ENCODE results near the gene NEURL2.

DNA sequence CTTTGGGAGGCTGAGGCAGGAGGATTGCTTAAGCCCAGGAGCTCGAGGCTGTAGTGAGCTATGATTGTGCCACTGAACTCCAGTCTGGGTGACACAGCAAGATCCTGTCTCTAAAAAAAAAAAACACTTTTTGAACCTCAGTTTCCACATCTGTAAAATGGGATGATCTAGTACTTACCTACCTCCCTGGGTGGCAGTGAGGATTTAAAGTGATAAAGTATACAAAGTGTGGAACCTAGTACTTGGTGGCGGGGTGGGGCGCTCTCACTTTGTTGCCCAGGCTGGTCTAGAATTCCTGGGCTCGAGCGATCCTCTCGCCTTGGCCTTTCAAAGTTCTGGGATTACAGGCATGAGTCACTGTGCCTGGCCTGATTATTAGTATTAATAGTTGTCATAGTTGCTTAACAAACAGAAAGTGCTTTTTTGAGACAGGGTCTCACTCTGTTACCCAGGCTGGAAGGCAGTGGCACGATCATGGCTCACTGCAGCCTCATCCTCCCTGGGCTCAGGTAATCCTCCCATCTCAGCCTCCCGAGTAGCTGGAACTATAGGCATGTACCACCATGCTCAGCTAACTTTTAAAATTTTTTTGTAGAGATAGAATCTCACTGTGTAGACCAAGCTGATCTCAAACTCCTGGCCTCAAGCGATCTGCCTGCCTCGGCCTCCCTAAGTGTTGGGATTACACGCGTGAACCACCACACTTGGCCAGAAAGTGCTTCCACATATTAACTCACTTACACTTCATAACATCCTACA, 27.9 kb upstream of the NEURL2 start:
- TF ChIP-seq, protein P1, sequence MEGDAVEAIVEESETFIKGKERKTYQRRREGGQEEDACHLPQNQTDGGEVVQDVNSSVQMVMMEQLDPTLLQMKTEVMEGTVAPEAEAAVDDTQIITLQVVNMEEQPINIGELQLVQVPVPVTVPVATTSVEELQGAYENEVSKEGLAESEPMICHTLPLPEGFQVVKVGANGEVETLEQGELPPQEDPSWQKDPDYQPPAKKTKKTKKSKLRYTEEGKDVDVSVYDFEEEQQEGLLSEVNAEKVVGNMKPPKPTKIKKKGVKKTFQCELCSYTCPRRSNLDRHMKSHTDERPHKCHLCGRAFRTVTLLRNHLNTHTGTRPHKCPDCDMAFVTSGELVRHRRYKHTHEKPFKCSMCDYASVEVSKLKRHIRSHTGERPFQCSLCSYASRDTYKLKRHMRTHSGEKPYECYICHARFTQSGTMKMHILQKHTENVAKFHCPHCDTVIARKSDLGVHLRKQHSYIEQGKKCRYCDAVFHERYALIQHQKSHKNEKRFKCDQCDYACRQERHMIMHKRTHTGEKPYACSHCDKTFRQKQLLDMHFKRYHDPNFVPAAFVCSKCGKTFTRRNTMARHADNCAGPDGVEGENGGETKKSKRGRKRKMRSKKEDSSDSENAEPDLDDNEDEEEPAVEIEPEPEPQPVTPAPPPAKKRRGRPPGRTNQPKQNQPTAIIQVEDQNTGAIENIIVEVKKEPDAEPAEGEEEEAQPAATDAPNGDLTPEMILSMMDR (IDR thresholded peaks at IDR 0.05): no peak
- no peak for TF ChIP-seq POLR2AphosphoS5 (IDR thresholded peaks at IDR 0.05)

Measured in suprapubic skin (tissue), 3 donors.